Stomach (tissue), 4 donors: Measurements from ENCODE around the gene NAALADL1.

ENCODE experiments used
- POLR2A ChIP-seq, 4 donors: fragments of 450-650 bp; IDR thresholded peaks; one replicate each; pipeline ENCODE4 v1.6.1; 2016; ENCODE audit warnings: antibody characterized with exemption in 4 of 4, control low read depth in 2 of 4, mild to moderate bottlenecking in 1 of 4, moderate library complexity in 1 of 4
- POLR2AphosphoS5 ChIP-seq, 3 donors: sonication (generic); formaldehyde crosslinking; IDR thresholded peaks; one replicate each; pipeline ENCODE4 v1.6.1; 2016; ENCODE audit warnings: antibody characterized with exemption in 3 of 3
- TF ChIP-seq, protein P1 (sequence below), 7 experiments: fragments of 450-650 bp in 4 of 7; fragments of 200-600 bp in 3 of 7; sonication (generic) in 3 of 7; IDR thresholded peaks; one replicate each; pipeline ENCODE4 v1.5.1; 2016 to 2019; ENCODE audit warnings: antibody characterized with exemption in 7 of 7, control low read depth in 2 of 7, mild to moderate bottlenecking in 1 of 7

DNA sequence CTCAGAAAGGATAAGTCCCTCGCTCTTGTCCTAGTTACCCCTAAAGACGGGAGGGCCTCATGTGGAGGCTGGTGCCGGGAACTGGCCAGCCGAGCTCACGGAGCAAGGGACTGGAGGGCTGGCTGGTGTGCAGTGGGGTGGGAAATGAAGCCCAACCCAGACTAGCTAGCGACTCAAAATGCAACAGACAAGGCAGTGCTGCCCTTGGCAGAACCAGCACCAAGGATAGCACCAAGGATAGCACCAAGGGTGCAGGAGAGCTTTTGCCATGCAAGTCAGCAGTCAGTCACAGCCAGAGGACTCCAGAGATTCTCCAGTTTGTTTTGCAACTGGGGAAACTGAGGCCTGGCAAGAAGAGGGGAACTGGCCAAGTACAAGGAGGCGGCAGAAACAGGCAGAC is 55.1 kb downstream of the NAALADL1 start:
- TF ChIP-seq, protein P1, sequence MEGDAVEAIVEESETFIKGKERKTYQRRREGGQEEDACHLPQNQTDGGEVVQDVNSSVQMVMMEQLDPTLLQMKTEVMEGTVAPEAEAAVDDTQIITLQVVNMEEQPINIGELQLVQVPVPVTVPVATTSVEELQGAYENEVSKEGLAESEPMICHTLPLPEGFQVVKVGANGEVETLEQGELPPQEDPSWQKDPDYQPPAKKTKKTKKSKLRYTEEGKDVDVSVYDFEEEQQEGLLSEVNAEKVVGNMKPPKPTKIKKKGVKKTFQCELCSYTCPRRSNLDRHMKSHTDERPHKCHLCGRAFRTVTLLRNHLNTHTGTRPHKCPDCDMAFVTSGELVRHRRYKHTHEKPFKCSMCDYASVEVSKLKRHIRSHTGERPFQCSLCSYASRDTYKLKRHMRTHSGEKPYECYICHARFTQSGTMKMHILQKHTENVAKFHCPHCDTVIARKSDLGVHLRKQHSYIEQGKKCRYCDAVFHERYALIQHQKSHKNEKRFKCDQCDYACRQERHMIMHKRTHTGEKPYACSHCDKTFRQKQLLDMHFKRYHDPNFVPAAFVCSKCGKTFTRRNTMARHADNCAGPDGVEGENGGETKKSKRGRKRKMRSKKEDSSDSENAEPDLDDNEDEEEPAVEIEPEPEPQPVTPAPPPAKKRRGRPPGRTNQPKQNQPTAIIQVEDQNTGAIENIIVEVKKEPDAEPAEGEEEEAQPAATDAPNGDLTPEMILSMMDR (IDR thresholded peaks at IDR 0.05): no peak
- TF ChIP-seq POLR2AphosphoS5 (IDR thresholded peaks at IDR 0.05) (no peak), POLR2A (IDR thresholded peaks at IDR 0.05) (no peak)
